Fibroblast of skin of right quadriceps (primary cell): ENCODE measurements around the gene FNBP1.
A peak's percentile ranks its signal among the peaks of the same experiment; 100 is the strongest.
"Not testable (repeated sequence)": the region's sequence is repeated elsewhere in the genome, so short reads cannot be mapped to it uniquely, and the experiment has no call there.

ENCODE experiments used
- DNase-seq: peaks from one replicate; pipeline ENCODE4 v3.0.0-alpha.2; 2013

The FNBP1 gene

DNA sequence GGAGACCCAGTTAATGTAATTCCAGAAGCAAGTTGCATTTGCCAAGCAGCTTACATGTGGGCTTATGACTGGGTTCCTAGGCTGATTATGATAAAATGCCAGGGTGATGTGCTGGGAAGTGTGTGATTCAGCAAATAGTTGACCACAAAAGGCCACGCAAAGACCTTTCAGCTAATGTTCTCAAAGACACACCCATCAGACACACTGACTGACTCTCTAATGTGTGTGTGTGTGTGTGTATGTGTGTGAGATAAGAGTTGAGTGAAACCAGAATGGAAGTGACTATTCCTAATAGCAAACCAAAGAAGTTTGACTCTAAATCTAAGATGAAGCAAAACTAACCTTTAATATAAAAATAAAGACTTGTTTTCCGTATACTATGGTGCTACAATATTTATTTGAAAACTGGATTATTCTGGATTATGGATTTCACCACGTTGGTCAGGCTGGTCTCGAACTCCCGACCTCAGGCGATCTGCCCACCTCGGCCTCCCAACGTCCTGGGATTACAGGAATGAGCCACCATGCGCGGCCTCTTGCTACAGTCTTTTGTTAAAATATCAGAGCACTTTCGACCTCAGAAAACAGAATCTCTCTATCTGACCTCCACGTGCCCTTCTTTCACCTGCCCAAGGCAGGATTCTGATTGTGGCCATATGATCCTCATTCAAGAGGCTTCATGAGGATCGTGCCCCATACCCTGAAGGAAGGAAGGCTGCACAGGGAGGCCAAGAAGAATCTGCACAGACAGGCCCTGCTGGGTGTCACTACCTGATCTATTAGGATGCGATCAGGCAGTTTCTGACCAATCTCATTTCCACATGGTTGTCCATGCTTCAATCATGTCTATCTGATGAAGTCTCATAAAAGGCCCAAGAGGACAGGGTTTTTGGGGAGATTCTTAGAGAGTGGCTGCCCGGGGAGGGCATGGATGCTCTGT, 132.1 kb downstream of the FNBP1 start:
- peak; percentile 99 for DNase-seq

- no peak for DNase-seq
Observed at GRCh38 chr9:129909851-129910250, 133.1 kb downstream of the FNBP1 start.

- DNase-seq: no peak
Observed at GRCh38 chr9:129908906-129909305, 134.1 kb downstream of the FNBP1 start.

DNA sequence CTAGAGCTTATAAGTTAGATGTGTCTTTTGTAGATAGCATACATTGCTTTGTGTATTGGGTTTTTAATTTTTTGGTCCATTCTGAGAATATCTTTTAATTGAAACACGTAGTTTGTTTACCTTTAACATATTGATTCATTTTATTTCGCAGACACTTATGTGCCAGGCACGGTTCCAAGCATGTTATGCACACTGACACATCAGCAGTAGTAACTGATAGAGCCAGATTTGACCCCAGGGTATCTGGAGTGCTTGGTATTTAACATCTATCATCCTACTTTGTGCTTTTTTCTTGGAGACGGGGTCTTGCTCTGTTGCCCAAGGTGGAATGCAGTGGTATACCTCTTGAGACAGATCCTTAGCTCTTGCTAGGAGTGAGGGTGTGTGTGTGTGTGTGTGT, 135.8 kb downstream of the FNBP1 start:
- DNase-seq: peak; percentile 7

DNA sequence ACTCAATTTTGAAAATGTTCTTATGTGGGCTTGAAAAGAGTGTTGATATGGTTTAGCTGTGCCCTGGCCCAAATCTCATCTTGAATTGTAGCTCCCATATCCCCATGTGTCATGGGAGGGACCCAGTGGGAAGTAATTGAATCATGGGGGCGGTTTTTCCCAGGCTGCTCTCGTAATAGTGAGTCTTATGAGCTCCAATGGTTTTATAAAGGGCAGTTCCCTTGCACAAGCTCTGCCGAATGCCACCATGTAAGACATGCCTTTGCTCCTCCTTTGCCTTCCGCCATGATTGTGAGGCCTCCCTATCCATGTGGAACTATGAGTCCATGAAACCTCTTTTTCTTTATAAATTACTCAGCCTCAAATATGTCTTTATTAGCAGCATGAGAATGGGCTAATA, 136.7 kb downstream of the FNBP1 start:
- DNase-seq: no peak

DNA sequence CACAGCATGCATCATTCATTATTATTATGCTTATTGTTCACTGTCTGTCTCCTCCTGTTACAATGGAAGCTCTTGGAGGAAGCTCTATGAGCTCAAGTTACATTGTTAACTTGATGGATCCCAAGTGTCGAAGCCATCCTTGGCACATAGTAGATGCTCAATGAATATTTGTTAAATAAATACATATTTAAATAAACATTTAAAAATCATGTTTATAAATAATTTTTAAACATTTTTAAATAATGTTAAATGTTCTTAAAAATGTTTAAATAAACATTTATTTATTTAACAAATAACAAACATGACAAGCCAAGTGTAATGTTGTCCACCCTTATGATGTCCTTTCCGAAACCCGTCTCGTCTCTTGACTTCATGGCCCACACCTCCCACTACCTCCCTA, 138.3 kb downstream of the FNBP1 start:
- DNase-seq: no peak

- DNase-seq: no peak
Observed at GRCh38 chr9:129902740-129903134, 140.3 kb downstream of the FNBP1 start.

DNA sequence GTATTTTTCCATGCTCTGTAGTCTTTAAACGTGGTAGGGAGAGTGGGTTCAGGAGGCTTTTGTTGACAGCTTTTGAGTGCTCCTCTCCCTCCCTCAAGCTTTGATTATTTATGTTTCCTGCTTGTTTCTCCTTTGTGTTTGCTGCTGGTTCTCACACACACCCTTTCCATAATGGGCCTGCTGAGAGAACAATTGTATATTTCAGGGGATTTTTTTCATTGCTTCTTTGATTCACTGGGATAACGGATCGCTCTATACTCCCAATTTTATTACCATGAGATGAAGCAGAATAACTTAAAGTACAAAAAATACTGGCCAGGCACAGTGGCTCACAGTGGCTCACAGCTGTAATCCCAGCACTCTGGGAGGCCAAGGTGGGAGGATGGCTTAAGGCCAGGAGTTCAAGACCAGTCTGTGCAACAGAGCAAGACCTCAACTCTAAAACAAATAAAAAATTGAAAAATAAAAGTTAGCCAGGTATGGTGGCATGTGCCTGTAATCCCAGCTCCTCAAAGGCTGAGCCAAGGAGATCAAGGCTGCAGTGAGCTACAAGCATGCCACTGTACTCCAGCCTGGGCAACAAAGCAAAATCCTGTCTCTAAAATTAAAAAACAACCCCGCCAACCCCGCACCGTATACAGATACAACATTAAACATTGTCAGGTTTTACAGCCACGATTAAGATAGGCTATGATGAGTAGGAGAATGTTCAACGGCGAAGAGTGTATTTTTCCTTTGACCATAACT, 140.8 kb downstream of the FNBP1 start:
- DNase-seq: no peak

DNA sequence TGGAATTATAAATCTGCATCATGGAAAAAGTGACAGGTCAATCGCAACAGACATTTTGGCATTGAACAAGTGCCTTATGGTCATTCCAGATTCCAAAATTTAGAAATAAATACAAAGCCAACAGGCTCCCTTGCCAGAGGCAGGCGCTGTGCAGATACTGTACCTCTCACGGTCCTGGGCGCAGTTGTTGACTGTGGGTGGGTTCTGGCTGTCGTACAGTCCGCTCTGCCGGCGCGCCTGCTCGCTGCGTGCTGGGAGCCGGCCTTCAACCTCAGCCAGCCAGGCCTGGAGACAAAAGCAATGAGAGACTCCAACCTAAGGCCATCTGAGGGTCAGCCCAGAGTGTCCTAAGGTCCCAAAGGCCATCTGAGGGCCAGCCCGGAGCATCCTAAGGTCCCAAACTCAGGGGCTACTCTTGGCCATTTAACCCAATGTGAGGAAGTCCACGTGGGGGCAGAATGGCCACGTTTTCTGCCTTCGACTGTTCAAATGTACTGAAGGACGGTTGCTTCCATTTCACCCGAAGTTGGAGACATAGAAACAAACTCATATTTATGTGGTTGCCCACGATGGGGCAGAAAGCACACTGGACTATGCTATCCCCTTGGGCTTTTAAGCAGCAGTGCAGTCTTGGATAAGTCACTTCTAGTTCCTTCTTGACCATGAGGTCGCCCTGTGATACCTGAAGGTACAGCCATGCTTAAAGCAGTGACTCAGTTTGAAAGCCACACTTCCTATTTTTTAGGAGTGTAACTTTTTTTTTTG, 142.5 kb downstream of the FNBP1 start:
- no peak for DNase-seq

- no peak for DNase-seq
Observed at GRCh38 chr9:129899620-129900019, 143.4 kb downstream of the FNBP1 start.

GRCh38 chr9:129898185-129898584, 144.8 kb downstream of the FNBP1 start:
- DNase-seq: peak; percentile 24

- DNase-seq: no peak
Observed at GRCh38 chr9:129897263-129897662, 145.7 kb downstream of the FNBP1 start.

GRCh38 chr9:129895376-129896268, 147.4 kb downstream of the FNBP1 start:
- DNase-seq: no peak

GRCh38 chr9:129894120-129894823, 148.7 kb downstream of the FNBP1 start:
- no peak for DNase-seq

GRCh38 chr9:129891569-129891968, 151.4 kb downstream of the FNBP1 start:
- no peak for DNase-seq

- not testable (repeated sequence) for DNase-seq
Observed at GRCh38 chr9:129890718-129891299, 152.2 kb downstream of the FNBP1 start.

DNA sequence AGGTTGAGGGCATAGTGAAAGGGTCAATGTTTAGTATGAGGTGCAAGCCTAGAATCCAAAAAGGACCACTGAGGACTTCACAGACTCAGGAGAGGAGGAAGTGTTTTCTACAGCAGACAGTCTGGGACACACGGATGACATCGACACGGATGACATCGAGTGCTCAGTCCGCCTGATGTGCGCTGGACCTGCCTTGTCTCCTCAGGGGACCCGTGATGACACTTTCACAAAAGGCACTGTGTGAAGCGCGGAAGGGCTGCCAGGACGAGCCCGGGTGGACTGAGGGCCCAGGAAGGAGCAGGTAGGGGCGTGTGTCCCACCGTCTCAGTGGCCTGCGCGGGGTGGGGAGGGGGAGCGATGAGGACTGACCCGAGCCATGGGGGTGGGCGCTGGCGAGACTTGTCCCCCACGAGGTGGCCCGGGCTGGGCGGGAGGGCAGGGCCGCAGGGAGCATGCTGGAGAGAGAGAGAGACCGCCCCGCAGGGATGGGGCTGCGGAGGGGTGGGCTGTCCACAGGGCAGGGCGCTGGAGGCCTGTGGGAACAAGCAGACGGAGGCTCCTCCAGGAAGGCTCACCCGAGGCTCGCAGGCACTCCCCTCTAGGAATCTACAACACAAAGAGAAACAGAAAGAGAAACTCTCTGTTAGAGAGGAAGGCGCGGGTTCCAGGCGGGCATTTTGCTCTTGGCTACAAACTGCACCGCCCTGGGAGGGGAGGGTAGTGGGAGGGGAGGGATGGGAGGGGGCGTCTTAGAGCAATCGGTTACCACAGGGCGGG, 152.9 kb downstream of the FNBP1 start:
- DNase-seq: no peak

- DNase-seq: no peak
Observed at GRCh38 chr9:129889122-129889940, 153.7 kb downstream of the FNBP1 start.
